ENCODE measurements around the gene SPAM1.

Gene SPAM1

DNA sequence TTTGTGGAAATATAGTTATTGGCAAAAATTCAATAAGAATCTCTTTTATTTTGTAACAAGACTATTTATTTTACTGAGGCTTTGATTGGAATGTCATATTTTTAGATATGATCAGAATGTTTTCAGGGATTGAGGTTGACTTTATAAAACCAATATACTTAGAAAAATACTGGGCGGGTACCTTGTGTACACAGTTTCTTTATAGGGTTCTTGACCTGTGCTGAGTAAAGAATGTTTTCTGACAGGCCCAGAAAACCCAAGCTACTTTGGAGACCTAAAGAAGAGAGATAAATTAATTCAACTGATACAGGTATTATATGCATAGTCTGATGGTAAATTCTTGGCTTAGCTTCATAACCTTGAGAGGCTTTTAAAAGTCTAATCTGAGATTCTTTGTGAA, 23.9 kb upstream of the SPAM1 start:
- Histone ChIP-seq H3K36me3 (no peaks in the 10 kb centered on the region), H3K4me3 (ENCODE audit: low read depth, low read length) (no peak overlapping the region), H3K9me3 (no peaks in the 10 kb centered on the region), H3K4me1 (no peaks in the 10 kb centered on the region), H3K27me3 (no peaks in the 10 kb centered on the region)
- no peak for TF ChIP-seq CTCF (IDR thresholded peaks at IDR 0.05; ENCODE audit: low read depth, low read length)
- no peak for DNase-seq

GRCh38 chr7:123905714-123906113, 19.3 kb upstream of the SPAM1 start:
- Histone ChIP-seq H3K4me3 (ENCODE audit: low read depth, low read length) (no peak overlapping the region), H3K27me3 (no peaks in the 10 kb centered on the region), H3K9me3 (no peaks in the 10 kb centered on the region), H3K36me3 (no peaks in the 10 kb centered on the region), H3K4me1 (no peaks in the 10 kb centered on the region)
- no peak for TF ChIP-seq CTCF (IDR thresholded peaks at IDR 0.05; ENCODE audit: low read depth, low read length)
- DNase-seq, result no peak

DNA sequence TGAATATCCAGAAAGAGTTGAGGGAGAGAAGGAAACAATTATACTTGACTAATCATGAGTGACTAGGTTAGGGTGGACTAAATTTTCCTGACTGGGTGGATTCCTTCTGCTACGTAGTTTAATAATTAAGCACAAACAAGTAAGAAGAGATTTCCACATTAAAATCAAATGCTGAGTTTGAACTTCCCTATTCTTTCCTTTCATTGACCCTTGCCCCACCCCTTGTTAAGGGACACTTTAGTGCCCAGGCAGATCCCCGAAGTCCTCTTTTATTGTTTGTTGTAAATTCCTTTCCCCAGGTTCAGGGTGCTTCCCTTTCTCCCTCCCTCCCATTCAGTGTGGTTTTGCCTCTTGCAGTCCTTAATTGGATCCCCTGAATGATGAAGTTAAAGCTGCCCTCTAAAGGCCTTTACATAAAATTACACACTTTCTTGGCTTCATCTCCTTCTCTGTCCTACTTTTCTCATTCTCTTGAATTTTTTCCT, 8.8 kb upstream of the SPAM1 start:
- no peaks in the 10 kb centered on the region for H3K9me3 ChIP-seq
- H3K27me3 ChIP-seq, result no peaks in the 10 kb centered on the region
- no peaks in the 10 kb centered on the region for H3K4me1 ChIP-seq
- H3K4me3 ChIP-seq (ENCODE audit: low read depth, low read length), result no peak overlapping the region
- no peaks in the 10 kb centered on the region for H3K36me3 ChIP-seq
- peak; percentile 56 for TF ChIP-seq CTCF (IDR thresholded peaks at IDR 0.05; ENCODE audit: low read depth, low read length)
- DNase-seq, result no peak

- Histone ChIP-seq H3K4me1 (no peaks in the 10 kb centered on the region), H3K27me3 (no peaks in the 10 kb centered on the region), H3K36me3 (no peaks in the 10 kb centered on the region), H3K9me3 (no peaks in the 10 kb centered on the region), H3K4me3 (ENCODE audit: low read depth, low read length) (no peak overlapping the region)
- no peak for TF ChIP-seq CTCF (IDR thresholded peaks at IDR 0.05; ENCODE audit: low read depth, low read length)
- DNase-seq, result no peak
These were observed 7.2 kb upstream of the SPAM1 start for GRCh38 chr7:123917878-123918277.

GRCh38 chr7:123918309-123918708, 6.7 kb upstream of the SPAM1 start:
- H3K36me3 ChIP-seq, result no peaks in the 10 kb centered on the region
- H3K27me3 ChIP-seq, result no peaks in the 10 kb centered on the region
- H3K4me1 ChIP-seq, result no peaks in the 10 kb centered on the region
- no peak for DNase-seq
- H3K4me3 ChIP-seq (ENCODE audit: low read depth, low read length), result no peak overlapping the region
- no peak for TF ChIP-seq CTCF (IDR thresholded peaks at IDR 0.05; ENCODE audit: low read depth, low read length)
- no peaks in the 10 kb centered on the region for H3K9me3 ChIP-seq

DNA sequence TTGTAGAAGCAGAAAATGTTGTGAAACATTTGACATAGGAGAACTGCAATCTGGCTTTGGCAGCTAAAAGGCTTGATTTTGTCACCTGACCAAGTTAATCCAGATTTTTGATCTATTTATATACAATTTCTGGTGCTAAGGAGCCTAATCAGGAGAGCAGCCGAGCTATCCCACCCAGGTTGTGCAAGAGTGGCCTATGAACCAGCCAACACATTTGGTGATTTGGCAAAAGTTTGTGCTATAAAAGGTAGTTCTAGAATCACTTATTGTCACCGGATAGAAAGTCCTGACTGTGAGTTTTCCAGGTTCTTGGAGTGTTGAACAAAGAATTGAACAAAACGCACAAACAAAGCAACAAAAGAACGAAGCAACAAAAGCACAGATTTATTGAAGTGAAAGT, 1.4 kb upstream of the SPAM1 start:
- H3K4me1 ChIP-seq, result no peaks in the 10 kb centered on the region
- H3K36me3 ChIP-seq, result no peaks in the 10 kb centered on the region
- TF ChIP-seq CTCF (IDR thresholded peaks at IDR 0.05; ENCODE audit: low read depth, low read length), result no peak
- H3K9me3 ChIP-seq, result no peaks in the 10 kb centered on the region
- no peaks in the 10 kb centered on the region for H3K27me3 ChIP-seq
- no peak for DNase-seq
- H3K4me3 ChIP-seq (ENCODE audit: low read depth, low read length), result no peak overlapping the region

Measured in BE2C (cell line).